ENCODE data around the gene EIF4A3. TPM values are rescaled to one million over a fixed set of nuclear protein-coding genes. Genes with fewer than 3 reads are reported as not detected.

Gene EIF4A3
- total RNA-seq, 1 donor from 2014 or later, result 77.2 TPM

GRCh38 chr17:80142929-80143328, 4.0 kb downstream of the EIF4A3 start:
- H3K9me3 Mint-ChIP-seq, result no peaks in the 10 kb centered on the region
- H3K36me3 Mint-ChIP-seq, result peaks cover 29% of the 10 kb centered on the region
- no peak for TF ChIP-seq CTCF (IDR thresholded peaks at IDR 0.05; ENCODE audit: unreplicated experiment)
- H3K27me3 Mint-ChIP-seq (ENCODE audit: low read depth), result no peaks in the 10 kb centered on the region
- H3K4me3 Mint-ChIP-seq, result no peak overlapping the region
- no peak overlapping the region for H3K27ac Mint-ChIP-seq
- peaks cover 18% of the 10 kb centered on the region for H3K4me1 Mint-ChIP-seq
- DNase-seq (ENCODE audit: low spot score in 2 of 2, unreplicated experiment in 2 of 2), result no peak

GRCh38 chr17:80141463-80142165, 5.3 kb downstream of the EIF4A3 start:
- Mint-ChIP-seq H3K27ac (no peak overlapping the region), H3K4me3 (no peak overlapping the region), H3K27me3 (ENCODE audit: low read depth) (no peaks in the 10 kb centered on the region), H3K36me3 (peaks cover 42% of the 10 kb centered on the region), H3K4me1 (peaks cover 17% of the 10 kb centered on the region), H3K9me3 (no peaks in the 10 kb centered on the region)
- DNase-seq (ENCODE audit: low spot score in 2 of 2, unreplicated experiment in 2 of 2), result no peak
- TF ChIP-seq CTCF (IDR thresholded peaks at IDR 0.05; ENCODE audit: unreplicated experiment), result no peak

- no peak overlapping the region for H3K4me3 Mint-ChIP-seq
- no peaks in the 10 kb centered on the region for H3K27me3 Mint-ChIP-seq (ENCODE audit: low read depth)
- TF ChIP-seq CTCF (IDR thresholded peaks at IDR 0.05; ENCODE audit: unreplicated experiment), result no peak
- no peak overlapping the region for H3K27ac Mint-ChIP-seq
- no peaks in the 10 kb centered on the region for H3K9me3 Mint-ChIP-seq
- no peak for DNase-seq (ENCODE audit: low spot score in 2 of 2, unreplicated experiment in 2 of 2)
- H3K36me3 Mint-ChIP-seq, result peaks cover 48% of the 10 kb centered on the region
- no peaks in the 10 kb centered on the region for H3K4me1 Mint-ChIP-seq
Measured at GRCh38 chr17:80138856-80139426, 8.0 kb downstream of the EIF4A3 start.

GRCh38 chr17:80137131-80137530, 9.8 kb downstream of the EIF4A3 start:
- Mint-ChIP-seq H3K27me3 (ENCODE audit: low read depth) (no peaks in the 10 kb centered on the region), H3K36me3 (peaks cover 54% of the 10 kb centered on the region), H3K4me1 (no peaks in the 10 kb centered on the region), H3K9me3 (no peaks in the 10 kb centered on the region), H3K4me3 (no peak overlapping the region), H3K27ac (no peak overlapping the region)
- TF ChIP-seq CTCF (IDR thresholded peaks at IDR 0.05; ENCODE audit: unreplicated experiment), result no peak
- DNase-seq (ENCODE audit: low spot score in 2 of 2, unreplicated experiment in 2 of 2), result no peak

GRCh38 chr17:80133626-80133970, 13.3 kb downstream of the EIF4A3 start:
- Mint-ChIP-seq H3K4me3 (no peak overlapping the region), H3K27me3 (ENCODE audit: low read depth) (no peaks in the 10 kb centered on the region), H3K27ac (no peak overlapping the region), H3K9me3 (no peaks in the 10 kb centered on the region), H3K4me1 (no peaks in the 10 kb centered on the region), H3K36me3 (peaks cover 32% of the 10 kb centered on the region)
- TF ChIP-seq CTCF (IDR thresholded peaks at IDR 0.05; ENCODE audit: unreplicated experiment), result no peak
- DNase-seq (ENCODE audit: low spot score in 2 of 2, unreplicated experiment in 2 of 2), result no peak

Measured in mesothelial cell of epicardium (in vitro differentiated cells).